Activated gamma-delta T cell treated with anti-CD3 and anti-CD28 coated beads, Interleukin-2, amount 50 U/mL, for 16 hours (primary cell): ENCODE measurements around the gene KDM4E.
"Not testable (repeated sequence)": the region's sequence is repeated elsewhere in the genome, so short reads cannot be mapped to it uniquely, and the experiment has no call there.

Source experiments
- DNase-seq: peaks from one replicate; pipeline ENCODE4 v3.0.0-alpha.2; 2020; ENCODE audit warnings: low read depth

The KDM4E gene

DNA sequence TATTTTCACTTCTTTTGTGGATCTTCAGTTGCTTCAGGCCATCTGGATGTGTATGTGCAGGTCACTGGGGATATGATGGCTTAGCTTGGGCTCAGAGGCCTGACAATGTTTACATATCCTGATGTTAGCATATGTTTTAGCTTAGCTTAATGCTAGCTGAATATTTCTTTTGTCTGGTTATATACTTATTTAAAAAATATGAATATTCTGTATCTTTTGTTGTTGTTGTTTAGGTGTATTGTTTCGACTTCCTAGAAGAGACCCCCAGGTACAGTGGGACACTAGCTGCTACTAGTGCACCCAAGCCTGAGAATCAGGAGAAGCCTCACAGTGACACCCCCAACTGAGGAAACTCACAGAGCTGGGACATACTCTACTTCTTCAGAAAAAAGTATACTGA is at the start of gene KDM4E:
TSS of gene KDM4E (plus strand) at position 301 of the 400 bp plus-strand sequence. CDS start 300 bp downstream, outside the sequence.
- DNase-seq: no peak

DNA sequence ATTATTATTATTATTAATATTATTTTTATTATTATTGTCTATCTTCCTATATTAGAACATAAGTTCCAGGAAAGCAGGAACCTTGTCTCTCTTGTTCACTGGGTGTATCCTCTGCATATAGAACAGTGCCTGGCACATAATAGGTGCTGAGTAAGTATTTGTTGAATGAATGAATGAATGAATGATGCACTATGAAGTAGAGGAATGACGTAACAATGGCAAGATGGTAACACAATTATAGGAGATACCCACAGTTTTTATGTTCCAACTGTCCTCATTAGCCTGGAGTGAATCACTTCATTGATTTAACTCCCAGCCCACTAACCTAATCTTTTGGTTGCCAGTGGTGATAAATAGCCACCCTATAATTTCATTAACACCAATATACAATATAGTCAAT is 49.5 kb upstream of the KDM4E start:
- no peak for DNase-seq

DNA sequence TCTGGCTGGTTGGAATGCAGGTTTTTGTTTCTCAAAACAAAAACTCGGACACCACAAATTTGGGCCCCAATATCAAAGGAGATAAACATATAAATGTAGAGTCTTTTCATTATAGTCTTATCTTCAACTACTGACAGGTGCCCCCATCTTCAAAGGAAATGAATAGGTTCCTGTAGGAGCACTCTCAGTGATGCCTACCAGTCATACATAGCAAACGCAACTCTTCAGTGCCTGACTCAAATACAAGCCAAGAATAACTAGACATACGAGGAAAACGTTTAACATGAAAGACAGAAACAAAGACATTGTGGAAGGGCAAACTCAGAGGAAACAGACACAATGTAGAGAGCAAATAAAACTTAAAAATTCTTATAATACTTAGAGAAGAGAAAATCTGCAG is 37.7 kb upstream of the KDM4E start:
- no peak for DNase-seq

DNA sequence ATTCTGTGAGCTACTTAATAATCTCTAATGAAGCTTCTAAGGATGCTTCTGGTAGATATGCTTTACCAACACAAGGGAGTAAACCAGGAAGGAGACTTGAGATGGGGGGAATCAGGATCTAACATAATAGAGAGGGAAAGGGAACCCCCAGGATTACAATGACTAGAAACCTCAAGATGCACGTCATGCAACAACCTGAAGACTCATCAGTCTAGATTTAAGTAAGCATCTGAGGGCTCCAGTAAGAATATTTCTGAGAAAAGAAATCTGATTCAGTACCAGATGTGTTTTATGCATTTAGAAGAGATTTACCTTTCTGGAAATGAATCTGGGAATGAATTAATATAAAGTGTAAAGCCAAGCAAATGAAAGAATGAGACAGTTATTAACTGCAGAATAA is 36.3 kb upstream of the KDM4E start:
- DNase-seq: no peak

DNA sequence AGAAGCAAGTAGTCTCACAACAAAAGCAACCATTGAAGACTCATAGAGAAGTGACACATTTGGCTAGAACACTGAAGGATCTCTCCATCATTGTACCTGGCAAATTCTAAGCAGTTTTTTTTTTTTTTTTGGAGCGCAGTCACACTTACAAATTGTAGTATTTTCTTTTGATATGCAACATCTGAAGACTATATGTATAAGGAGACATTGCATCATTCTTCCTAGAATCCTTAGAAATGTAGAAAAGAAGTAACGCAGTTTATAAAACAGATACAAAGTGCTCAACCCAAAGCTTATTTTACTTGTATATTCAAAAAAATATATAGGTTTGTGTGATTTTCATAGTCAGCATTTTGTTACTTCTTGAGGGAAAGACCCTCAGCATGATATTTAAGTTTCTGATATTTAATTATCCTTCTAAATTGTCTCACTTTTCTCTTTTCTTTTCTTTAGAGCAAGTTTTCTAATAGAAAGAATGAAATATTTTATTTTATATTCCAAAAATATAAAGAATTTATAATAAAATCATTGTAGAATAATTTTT is 31.6 kb upstream of the KDM4E start:
- no peak for DNase-seq

DNA sequence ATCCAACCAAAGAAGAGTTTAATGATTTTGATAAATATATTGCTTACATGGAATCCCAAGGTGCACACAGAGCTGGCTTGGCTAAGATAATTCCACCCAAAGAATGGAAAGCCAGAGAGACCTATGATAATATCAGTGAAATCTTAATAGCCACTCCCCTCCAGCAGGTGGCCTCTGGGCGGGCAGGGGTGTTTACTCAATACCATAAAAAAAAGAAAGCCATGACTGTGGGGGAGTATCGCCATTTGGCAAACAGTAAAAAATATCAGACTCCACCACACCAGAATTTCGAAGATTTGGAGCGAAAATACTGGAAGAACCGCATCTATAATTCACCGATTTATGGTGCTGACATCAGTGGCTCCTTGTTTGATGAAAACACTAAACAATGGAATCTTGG is 27.6 kb upstream of the KDM4E start:
- no peak for DNase-seq

DNA sequence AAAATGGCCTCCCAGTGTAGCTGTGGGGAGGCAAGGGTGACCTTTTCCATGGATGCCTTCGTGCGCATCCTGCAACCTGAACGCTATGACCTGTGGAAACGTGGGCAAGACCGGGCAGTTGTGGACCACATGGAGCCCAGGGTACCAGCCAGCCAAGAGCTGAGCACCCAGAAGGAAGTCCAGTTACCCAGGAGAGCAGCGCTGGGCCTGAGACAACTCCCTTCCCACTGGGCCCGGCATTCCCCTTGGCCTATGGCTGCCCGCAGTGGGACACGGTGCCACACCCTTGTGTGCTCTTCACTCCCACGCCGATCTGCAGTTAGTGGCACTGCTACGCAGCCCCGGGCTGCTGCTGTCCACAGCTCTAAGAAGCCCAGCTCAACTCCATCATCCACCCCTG is 26.8 kb upstream of the KDM4E start:
- no peak for DNase-seq

DNA sequence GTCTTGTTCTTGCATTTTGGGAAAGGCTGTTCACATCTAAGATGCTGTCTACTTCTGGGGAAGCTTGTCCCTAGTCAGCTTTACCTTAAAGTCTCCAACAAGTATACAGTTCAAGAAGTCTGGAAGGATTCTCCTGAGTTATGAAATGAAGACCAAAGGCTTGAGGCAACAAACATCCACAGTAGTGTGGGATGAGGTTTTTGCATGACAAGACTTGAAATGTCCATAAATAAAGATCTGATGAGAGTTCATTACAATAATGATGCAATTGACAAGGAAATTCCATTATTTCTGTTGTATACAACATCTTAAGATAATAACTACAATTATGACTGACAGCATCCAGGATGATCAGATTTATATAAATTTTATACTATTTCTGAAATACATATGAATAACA is 21.3 kb upstream of the KDM4E start:
- DNase-seq: no peak

DNA sequence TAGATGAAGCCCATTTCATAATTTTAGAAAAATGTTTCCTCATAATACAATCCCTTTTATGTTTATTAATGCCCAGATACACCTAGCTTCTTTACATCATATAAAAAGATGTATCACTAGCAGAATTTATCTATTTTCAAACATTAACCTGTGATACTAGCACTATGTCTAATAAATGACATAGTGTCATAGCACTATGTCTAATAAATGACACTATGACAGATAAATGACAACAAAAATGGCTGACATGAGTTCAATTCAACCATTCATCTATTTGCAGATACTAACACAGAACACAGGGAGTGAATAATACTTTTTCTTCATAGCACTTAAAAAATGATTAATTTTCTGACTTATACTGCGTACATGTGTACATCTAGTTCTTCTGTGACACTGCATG is 19.4 kb upstream of the KDM4E start:
- DNase-seq: no peak

DNA sequence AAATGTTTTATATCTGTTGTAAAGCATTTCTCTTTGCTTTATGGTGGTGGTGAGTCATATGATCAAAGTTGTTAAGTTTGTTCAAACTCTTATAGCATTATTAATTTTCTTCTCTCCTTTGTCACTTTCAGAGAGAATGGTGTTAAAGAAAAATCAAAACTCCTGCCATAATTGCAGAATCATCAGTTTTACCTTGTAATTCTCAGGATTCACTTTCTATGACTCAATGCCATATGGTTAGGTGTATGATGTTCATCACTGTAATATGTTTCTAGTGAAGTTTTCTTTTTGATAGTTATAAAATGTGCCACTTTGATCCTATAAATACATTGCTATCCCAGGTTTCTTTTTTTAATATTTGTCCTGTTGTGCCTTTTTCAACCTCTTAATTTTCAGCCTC is 13.7 kb upstream of the KDM4E start:
- no peak for DNase-seq

DNA sequence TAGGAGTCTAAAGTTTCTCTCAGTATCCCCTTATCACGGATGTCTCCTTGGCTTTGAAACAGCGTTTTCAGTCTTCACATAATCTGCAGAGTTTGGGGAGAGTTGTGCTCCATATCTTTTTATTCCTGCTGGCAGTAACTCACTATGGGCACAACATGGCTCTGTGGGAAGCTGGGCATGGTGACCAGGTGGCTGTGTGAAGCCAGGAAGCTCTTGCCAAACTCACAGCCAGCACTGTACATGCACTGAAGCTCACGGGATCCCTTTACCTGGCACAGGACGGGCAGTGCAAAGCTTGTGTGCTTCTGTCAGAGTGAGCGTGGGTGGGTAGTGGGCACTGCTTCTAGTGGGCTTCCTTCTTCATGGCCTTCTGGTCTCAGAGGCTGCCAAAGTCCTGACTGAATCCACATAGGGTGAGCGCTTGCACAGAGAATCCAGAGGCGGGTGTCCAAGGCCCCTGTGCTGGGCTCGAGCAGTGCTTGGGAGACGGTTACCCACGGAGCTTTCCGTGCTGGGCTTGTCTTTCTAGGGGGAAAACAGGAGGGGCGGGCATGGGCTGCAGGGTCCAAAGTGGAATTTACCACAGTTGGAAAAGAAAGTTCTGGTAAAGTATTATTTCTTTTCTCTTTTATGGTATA is 10.8 kb upstream of the KDM4E start:
- no peak for DNase-seq

DNA sequence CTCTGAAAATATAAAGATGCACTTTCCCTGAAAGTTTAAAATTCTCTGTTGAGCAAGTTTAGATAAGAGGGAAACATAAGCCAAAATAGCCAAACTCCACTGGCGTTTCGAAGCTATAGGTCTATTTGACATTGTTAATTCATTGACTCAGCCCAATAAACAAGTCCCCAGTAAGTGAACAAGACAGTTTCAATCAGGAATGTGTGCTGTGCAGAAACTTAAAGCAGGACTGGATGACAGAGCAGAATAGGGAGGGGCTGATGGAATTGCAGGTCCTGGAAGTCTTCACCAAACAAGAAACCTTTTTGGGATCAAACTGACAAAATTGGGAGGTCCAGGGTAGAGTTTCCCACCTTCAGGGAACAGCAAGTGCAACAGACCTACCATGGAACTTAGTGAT is 8.9 kb upstream of the KDM4E start:
- DNase-seq: no peak

DNA sequence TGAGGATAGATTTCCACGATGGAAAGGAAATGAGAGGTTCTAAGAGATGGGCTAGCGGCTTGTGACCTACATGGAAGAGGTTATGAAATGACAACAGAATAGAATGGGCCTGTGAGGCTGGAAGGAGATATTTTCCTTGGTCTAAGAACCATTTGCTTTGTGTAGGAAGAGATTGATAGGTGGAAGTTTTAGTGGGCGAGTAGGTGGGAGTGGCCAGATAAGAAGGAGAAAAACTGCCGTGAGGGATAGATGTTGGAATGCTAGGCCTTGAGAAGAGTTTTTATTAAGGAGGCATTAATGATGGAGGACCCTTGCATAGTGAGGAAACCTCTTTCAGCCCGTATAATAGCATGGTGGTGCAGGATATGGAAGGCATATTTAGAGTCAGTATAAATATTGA is 3.6 kb upstream of the KDM4E start:
- DNase-seq: not testable (repeated sequence)

DNA sequence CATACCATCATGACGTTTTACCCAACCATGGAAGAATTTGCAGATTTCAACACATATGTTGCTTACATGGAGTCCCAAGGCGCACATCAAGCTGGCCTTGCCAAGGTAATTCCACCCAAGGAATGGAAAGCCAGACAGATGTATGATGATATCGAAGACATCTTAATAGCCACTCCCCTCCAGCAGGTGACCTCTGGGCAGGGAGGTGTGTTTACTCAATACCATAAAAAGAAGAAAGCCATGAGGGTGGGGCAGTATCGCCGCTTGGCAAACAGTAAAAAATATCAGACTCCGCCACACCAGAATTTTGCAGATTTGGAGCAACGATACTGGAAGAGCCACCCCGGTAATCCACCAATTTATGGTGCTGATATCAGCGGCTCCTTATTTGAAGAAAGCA is 536 bp downstream of the KDM4E start:
- not testable (repeated sequence) for DNase-seq

DNA sequence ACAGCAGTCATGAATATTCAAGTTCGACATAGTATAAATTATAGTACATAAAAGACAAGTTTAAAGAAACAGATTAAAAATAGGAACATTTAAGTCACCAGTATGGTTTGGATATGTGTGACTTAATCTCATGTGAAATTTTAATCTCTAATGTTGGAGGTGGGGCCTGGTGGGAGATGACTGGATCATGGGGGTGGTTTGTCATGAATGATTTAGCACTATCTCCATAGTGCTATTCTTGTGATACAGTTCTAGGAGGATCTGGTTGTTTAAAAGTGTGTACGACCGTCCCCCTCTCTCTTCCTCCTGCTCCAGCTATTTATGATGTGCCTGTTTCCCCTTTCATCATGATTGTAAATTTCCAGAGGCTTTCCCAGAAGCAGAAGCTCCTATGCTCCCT is 3.3 kb downstream of the KDM4E start:
- DNase-seq: no peak

DNA sequence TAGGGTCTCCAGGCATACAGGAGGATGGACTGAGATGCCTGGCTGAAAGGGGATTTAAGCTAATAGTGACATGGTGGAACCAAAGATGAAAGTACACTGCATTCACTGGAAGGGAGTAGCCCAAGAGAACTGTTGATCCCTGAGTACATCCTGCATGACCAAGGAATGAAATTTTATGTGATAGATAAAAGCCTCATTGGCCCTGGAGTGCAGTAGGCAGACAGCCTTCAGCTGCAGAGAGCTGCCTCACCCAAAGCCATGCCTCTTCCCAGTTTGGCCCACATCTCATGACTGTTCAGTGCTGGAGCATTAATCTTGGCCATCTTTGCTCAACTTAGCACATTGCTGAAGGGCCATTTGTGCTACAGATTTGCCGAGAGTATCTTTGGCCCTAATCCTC is 8.0 kb downstream of the KDM4E start:
- DNase-seq: no peak

DNA sequence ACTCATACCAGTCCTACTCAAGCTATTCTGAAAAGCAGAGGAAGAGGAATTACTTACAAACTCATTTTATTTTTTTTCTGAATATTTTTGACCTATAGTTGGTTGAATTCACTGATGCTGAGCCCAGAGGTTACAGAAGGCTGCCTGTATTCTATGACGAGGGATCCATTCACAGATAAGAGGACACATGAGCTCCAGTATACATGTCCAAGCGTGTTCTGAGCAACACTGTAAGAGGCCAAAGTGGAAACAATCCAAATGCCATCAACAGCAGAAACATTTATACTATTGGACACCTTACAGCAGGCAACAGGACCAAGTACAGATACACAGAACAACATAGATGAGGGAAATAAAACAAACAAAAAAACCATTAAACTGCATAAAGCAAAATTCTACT is 10.3 kb downstream of the KDM4E start:
- DNase-seq: no peak

DNA sequence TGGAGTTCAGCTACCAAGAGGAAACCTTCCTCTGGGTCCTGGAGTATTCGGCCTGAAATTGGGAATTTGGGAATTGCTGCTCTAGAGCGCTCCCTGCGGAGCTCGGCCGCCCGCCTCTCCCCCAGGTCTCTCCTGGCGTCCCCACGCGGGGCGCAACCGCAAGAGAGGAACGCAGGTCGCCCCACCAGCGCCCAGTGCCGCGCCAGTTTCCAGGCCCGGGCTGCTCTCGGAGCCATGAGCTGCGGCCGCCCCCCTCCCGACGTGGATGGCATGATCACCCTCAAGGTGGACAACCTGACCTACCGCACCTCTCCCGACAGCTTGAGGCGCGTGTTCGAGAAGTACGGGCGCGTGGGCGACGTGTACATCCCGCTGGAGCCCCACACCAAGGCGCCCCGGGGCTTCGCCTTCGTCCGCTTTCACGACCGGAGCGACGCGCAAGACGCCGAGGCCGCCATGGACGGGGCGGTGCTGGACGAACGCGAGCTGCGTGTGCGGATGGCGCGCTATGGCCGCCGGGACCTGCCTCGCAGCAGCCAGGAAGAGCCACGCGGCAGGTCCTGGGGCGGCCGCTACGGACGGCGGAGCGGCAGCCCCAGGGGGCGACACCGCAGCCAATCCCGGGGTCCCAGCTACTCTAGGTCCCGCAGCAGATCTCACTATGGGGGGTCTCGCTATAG is 12.4 kb downstream of the KDM4E start:
- DNase-seq: not testable (repeated sequence)

DNA sequence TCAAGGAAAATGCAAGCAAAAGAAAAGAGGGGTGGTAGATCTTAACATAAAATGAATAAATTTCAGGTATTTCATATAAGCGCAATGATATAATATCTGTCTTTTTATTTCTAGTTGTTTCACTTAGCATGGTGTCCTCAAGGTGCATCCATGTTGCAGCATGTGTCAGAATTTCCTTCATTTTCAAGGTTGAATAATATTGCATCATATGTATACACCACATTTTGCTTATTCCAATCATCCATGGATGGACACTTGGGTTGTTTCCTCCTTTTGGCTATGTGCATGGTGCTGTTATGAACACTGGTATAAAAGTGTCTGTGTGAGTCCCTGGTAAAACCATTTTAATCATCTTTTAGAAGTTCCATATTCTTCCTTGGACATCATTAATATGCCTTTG is 17.2 kb downstream of the KDM4E start:
- DNase-seq: no peak

DNA sequence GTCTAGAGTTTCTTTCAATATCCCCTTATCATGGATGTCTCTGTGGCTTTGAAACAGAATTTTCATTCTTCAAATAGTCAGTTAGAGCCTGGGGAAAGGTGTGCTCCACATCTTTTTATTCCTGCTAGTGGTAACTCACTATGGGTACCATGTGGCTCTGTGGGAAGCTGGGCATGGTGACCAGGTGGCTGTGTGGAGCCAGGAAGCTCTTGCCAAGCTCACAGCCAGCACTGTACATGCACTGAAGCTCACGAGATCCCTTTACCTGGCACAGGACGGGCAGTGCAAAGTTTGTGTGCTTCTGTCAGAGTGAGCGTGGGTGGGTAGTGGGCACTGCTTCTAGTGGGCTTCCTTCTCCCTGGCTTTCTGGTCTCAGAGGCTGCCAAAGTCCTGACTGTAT is 17.8 kb downstream of the KDM4E start:
- no peak for DNase-seq

DNA sequence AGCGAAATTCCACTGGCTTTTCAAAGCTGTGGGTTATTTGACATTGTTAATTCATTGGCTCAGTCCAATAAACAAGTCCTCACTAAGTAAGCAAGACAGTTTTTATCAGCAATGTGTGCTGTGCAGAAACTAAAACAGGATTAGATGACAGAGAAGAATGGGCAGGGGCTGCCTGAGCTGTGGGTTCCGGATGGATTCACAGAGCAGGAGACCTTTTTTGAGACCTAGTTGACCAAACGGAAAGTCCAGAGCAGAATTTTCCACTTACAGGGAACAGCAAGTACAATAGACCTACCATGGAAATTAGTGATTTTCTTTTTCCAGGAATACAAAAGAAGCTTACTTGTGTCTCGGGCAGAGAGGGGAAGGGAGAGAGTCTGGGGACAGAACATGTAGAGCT is 19.0 kb downstream of the KDM4E start:
- DNase-seq: no peak

DNA sequence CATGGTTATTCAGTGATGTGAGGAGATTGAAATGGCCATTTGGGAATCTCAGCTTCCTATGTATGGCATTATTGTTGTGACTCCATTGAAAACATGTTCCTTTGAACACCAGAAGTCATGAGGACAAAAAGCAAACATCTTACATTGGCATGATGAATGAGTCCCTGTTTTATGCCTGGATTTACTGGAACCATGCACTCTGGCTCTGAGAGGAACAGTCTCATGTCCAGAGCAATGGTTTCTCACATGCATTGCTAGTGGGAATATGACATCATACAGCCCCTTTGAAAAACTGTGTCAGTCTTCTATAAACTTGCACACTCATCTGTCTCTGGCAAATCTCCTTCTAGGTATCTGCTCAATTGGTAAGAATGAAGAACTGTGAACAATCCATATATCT is 20.8 kb downstream of the KDM4E start:
- DNase-seq: no peak

DNA sequence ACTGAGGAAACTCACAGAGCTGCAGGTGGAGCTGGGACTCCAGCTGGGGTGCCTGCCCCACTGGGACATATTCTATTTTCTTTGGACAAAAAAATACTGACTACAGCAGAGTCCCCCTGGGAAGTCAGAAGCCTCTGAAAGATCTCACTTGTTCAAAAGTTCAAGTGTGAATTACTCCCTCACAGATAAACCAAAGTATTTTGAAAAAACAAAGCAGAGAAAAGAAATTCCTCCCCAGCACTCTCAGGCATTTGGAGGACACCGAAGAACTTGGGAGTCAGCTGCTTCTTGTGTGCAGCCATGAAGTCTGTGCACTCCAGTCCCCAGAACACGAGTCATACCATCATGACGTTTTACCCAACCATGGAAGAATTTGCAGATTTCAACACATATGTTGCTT is 24.1 kb downstream of the KDM4E start, which contains the start of gene KDM4F:
TSS of gene KDM4F (plus strand) at position 301 of the 400 bp plus-strand sequence.
- not testable (repeated sequence) for DNase-seq
